HG02885 (cell line): ENCODE data around the gene NRXN3.

Experiments used
- ATAC-seq: cut with Tn5 transposase; IDR thresholded peaks from one replicate; pipeline ENCODE4 v1.9.1; 2021; ENCODE audit warnings: mild to moderate bottlenecking; ENCODE audit not compliant: unreplicated experiment, poor library complexity

NRXN3 gene

DNA sequence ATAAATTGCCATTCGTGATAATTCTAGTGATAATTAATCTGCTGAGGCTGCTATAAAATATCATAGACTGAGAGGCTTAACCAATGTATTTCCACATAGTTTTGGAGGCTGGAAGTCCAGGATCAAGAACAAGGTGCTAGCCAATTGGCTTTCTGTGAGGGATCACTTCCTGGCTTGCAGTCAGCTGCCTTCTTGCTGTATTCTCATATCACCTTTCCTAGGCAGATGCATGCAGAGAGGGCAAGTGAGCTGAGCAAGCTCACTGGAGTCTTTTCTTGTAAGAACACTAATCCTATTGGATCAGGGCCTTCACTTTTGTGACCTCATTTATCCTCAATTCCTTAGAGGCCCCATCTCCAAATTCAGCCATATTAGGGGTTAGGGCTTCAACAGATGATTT is 1400.5 kb downstream of the NRXN3 start:
- ATAC-seq, result no peak

DNA sequence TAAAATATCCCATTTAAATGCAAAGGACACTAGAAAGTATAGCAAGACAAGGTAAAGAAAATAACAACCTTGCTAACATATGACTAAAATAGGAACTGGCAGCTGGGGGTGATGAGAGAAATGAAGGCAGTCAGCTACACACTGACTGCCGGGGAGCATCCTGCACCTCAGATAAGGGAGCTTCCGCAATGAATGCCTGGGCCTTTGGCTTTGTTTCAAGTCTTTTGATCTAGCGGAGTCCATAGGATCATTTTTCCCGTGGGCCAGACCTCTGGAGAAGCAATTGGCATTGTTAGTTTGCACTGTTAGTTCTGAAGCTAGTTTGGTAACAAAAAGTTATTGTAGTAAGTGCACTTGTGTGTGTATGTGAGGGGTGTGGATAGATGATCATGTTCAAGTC is 1401.2 kb downstream of the NRXN3 start:
- ATAC-seq, result no peak

DNA sequence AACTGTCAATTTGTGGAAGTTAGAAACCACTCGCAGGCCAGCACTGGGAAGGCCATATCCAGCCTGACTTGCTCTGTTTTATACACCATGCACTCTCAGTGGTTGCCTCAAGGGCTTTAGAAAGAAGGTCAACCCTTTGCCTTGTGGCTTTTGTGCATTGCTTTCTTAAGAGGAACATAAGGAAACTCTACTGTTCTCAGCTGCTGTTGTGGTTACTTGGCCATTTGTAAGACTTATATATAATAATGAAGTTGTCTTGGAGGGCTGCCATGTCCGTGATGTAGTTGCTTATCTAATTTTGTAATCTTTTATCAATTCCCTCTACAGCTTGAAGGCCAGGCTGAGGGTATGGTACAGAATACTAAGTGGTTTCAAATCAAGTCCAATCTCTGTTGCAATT is 1403.3 kb downstream of the NRXN3 start:
- ATAC-seq, result no peak

DNA sequence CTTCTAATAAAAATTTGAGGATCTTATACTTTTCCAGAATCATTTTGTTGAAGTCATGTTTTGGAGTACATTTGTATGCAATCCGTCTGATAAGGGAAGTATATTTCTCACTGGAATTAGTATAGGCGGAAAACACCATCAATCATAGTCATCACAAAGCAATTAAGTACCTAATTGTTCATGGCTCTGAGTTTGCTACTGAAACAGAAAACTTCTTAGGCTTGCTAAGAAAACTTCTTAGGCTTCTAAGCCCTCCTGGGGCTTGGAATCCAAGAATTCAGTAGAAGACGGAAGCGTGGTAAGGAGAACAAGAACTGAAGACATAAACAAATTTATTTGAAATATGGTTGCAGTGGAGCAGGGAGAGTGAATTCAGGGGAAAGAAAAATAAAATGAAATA is 1404.9 kb downstream of the NRXN3 start:
- ATAC-seq, result no peak

DNA sequence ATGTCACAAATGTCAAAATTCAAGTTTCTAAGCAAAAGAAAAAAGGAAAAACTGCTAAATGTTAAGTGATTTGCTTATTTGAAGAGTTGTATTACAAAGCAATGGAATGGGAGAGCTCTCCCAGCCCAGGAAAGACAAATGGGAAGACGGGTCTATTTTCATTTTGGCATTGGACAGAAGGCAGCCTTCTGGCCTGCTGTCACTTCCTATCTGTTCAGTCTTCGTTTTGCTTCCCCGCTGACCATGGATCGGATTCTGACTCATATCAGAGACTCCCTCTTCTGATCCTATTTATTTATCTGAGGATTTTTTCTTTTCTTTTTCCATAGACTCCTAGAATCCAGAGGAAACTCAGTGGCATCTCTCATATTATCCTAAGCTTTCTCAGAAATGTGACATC is 1406.3 kb downstream of the NRXN3 start:
- no peak for ATAC-seq

DNA sequence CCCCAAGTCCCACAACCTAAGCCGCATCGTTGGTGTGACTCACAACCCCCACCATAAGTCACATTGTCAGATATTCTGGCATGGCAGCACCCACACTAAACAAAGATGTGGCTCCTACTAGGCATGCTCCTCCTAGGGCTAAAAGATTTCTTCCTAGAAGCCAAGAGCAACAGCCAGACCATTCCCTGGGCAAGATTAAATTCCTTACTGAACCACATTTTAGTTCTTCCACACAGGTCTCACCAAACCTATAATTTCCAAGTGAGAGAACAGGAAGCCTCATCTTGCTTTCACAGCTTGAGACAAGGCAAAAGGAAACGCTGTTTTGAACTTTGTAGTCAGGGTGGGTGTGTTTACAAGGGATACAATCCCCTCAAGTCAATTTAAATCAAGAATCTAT is 1408.3 kb downstream of the NRXN3 start:
- no peak for ATAC-seq

DNA sequence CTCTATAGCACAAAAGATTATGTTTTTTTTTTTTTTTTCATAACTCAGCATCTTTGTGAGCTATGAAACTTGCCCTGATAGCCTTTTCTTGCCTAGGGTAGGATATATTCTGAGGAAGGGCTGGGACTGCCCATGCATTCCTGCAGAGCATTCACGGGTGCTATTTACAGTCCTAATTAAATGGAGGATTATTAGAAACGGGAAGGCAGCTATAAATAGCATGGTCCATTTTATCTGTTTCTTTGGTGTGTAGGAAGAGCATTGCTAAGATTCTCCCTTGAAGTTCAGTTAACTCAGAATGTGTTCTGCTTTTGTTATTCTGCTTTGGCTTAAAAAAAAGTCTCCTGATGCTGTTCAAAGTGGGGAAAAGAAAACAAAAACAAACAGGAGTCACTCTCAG is 1410.2 kb downstream of the NRXN3 start:
- no peak for ATAC-seq

DNA sequence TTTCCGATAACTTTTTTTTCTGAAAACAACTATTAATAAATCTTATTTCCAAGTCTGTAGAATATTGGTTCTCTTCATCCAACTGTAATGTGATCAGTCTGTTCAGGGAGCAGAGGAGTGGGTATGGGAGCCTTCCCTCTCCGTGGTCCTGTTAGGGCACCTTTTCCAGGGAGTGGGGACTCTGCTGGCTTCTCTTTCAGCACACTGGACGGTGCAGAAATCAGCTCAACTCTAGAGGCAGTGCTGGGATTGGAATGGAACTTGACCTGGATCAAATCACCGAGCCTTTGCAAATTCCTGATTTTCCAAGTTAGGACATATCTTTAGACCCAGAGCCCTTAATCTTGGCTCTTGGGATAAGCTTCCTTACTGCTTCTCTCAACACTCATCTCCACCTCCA is 1410.7 kb downstream of the NRXN3 start:
- no peak for ATAC-seq

DNA sequence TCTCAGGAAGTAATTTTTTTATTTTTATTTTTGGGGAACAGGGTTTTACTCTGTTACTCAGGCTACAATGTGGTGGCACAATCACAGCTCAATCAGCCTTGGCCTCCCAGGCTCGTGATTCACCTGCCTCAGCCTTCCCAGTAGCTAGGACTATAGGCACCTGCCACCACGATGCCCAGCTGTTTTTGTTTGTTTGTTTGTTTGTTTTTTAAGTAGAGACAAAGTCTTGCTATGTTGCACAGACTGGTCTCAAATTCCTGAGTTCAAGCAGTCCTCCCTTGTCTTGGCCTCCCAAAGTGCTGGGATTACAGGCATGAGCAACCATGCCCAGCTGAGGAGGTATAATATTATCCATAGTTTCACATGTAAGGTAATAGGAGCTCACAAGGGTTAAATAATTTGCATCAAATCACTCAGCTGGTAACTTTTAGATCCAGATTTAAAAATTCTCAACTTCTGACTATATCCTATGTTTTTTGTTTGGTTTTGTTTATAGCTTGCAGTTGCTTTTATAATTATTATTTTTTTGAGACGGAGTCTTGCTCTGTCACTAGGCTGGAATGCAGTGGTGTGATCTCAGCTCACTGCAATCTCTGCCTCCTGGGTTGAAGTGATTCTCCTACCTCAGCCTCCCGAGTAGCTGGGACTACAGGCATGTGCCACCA is 1411.9 kb downstream of the NRXN3 start:
- ATAC-seq, result no peak

DNA sequence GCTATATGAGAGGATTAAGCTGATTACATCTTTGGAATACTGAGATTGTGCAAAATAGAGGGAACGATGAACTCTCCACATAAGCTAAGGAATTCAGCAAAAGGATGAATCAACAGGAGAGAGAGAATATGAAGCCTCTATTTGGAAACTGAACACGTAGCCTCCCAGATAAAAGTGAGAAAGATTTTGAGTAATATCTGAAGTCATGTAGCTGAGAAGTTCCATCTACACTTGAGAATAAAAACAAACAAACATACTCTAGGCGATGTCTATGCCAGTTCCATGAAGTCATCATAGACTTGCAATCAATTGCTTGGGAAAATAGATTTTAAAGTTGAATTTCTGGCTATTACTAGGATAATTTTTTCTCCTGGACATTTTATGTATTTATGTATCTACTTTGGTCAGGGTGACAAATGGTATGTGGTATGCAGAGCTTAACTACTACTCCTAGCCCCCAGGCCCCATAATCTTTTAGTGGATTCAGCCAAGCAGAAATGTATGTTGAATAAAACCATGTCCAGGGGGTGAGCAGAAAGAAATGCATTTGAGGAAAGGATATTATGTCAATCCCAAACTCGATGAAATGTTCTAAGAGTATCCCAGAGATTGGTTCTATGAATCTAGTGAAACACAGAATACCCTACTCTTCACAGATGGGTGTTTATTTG is 1413.7 kb downstream of the NRXN3 start:
- no peak for ATAC-seq

DNA sequence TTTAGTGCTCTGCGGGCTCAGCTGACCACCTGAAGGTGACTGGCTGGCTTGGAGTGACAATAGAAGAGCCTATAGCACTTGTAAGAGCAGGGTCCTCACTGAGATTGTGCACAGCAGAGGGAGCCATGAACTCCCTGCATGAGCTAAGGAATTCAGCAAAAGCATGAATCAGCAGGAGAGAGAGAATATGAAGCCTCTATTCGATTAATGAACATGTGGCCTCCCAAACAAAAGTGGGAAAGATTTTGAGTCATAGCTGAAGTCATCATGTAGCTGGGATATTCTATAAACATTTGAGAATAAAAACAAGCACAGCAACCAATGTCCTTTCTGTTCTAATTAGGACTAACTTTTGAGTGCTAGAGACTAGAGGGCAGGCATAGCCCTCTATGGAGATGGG is 1414.5 kb downstream of the NRXN3 start:
- no peak for ATAC-seq

DNA sequence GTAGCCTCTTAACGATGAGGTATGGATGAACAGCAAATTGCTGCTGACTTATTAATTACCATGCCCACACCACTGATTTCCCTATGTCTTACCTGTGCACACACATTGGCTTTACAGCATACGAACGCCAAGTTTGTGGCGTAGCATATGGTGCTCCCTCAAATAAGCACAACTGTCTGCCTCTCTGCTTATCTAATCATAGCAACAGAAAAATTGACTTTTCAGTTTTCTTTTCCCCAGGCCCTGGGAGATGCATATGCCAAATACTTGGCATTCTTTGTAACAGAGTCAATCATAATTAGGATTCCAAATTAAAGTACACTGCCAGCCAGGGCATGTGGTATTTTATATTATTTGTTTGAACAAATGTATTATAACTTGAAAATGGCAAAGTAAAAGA is 1415.7 kb downstream of the NRXN3 start:
- ATAC-seq, result no peak

DNA sequence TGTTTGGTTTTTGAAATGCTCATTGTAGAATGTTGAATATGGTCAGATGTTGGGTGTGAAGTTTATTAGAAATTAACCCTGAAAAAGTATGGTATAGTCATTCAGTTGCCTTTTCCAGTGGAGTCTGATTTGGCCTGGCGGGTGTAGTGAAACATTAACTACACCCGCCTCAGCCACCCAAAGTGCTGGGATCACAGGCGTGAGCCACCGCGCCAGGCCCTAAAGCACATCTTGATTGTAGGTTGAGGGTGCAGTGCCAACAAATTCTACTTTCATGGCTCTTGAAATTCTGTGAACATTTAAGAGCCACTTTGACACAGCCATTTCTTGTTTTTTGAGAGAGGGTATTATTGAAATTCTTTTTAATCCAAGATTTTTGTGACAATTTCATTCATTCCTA is 1416.2 kb downstream of the NRXN3 start:
- no peak for ATAC-seq

DNA sequence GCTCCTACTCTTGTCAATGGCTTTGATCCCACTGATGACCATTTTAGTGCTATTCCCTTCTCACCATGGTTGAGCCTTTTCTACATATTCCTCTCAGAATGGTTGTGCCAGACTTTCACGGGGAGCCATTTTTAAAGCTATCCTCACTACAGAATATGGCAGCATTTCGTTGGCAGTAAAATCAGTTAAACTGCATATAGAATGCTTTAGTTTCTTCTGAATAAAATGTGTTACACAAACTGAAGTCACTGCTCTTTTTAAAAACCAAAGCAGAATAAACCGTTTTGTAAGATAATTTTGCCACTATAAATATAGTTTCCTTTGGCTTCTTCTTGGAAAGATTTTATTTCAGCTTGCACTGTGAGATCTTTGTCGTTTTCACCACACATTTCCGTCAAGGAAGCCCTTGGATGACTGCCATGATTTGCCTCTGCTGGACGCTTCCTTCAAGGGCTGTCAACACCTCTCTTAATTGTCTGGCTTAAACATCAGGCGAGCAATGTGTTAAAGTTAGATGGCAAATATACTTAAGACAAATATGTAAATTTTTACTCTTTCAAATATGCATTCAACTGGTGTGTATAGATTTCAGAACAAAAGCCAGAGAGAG is 1416.9 kb downstream of the NRXN3 start:
- ATAC-seq, result no peak

DNA sequence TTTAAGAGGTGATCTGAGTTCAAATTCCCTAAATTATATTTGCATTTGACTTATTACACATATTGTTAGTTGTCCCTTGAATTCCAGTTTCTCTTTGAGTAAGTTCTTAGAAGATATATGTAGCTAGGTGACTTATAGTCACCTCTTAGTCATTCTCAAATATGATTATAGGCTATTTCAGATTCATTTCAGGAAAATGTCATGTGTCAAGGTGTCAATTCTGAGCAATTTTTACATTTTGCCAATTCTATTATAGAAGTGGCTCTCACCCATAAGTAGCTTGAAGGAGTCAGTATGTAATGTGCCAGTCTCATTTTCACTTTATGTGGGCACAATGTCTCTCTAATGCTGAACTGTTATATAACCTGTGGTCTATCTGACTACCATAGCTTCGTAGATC is 1417.7 kb downstream of the NRXN3 start:
- no peak for ATAC-seq

DNA sequence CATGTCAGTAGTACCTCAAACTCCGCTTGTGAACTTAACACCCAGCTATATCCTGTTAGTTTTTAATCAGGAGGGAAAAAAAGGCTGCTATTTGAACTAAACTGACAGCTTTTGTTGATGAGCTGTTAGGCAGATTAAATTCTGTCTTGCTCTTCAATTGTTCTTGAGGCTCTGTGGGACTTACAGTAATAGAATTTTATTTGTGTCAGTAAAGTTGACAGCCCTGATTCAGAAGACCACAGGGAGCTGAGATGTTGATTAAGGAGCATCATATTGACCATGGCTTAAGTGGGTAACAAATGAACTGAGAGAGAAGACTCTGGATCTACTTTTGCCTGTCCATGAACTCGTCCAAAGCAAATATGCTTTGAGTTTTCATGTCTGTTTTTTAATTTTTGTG is 1418.2 kb downstream of the NRXN3 start:
- ATAC-seq, result no peak

DNA sequence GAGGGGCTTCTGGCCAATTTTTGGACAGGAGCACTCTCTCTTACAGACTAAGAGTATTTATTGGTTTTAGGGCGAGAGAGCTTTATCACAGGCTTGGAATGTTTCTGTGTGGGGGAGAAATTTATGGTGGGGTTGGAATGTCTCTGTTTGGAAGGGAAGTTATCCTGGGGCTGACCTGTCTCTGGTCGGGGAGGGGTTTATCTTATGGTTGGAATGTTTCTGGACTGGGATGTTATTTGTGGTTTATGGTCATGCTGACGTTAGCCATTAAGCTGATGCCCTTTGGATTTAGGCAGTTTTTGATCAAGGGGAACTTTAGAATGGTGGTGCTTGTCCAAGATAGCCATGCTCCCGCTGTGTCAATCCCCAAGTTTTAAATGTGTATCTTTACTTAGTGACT is 1426.4 kb downstream of the NRXN3 start:
- no peak for ATAC-seq

DNA sequence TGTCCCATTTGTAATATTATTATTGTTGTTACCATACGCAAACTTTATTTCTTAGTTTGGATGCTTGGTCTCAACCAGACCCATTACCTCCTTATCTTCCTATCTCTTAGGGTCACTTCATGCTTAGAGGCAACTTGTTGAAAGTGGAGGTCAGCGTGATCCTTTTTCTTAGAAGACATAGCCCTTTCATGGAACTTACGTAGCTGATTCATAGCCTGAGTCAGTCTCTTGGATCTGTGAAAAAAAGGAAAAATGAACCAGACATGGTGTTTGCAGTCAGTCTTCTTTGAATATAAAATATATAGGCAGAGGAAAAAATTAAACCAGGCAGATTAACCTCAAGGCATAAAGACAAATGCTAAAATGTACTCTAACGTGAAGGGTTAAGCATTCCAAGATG is 1427.4 kb downstream of the NRXN3 start:
- no peak for ATAC-seq

DNA sequence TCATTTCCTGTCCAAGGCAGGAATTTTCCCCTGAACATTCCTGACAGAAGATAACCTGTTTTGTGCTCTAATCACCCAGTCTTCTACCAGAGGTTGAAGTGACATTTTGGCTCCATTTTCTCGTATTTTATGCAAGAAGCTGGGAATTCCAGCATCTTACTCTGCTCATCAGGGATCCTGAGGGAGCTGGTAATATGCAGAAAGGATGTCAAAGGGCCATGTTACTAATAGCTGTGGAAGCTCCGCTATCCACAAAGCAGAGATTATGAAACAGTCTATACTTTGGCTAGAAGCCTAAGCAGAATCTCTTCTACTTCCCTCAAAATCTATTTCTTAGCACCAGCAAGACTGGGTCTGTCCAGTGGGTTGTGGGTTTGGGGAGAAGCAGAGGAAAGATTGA is 1428.2 kb downstream of the NRXN3 start:
- ATAC-seq, result no peak

DNA sequence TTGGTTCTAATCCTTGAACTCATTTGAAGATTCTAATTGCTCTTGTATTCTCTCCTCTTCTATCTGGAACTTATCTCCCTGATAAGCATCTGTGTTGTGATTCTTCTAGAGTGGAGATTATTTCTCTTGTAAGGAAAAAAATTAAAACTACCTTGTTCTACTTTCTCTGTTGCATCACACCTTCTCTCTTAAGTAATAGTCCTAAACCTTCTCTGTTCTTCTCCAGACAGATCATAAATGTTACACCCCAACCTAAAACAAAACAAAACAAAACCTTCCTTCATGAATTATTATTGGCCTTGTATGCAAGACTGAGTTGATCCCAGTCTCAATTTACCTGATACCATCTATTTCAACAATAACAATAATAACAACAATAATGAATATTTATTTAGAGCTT is 1429.1 kb downstream of the NRXN3 start:
- no peak for ATAC-seq

DNA sequence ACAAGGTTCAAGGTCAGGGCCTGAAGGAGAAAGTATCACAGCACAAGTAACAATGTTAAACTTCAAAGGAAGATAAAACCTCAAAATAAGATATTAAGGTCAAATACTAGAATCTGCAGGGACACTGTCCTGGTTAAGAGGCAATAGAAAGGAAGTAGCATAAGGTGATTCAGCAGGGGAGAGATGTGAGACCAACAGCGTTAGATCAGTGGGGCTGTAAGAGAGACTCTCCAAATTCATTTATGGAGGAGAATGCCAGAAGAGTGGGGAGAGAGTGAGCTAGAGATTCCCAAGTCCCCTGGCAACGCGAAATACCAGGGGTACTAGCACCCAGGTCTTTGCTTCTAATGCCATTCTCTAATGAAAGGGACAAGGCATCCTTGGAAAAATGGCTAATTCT is 1430.2 kb downstream of the NRXN3 start:
- no peak for ATAC-seq

DNA sequence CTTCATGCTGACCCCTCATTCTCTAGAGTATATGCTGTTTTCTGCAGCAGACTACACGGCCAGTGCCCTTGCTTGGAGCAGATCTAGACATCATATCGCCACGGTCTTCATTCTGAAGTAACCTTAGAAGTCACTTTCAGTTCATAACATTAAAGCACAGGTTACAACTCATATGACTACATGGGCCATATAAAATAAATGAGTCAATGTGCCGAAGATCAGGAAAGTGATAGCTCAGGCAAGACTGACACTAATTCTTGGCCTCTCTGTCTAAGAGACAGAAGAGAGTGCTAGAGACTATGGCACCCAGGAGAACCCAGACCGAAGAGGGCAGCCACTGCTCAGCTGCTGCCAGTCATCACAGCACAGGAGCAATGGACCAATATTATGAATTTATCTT is 1431.4 kb downstream of the NRXN3 start:
- ATAC-seq, result no peak
